ENCODE results near the gene DCBLD2. TPM values are rescaled to one million over a fixed set of nuclear protein-coding genes. Genes with fewer than 3 reads are reported as not detected.

The DCBLD2 gene
- total RNA-seq, 1 experiment from 2014 or later = 33.6 TPM

GRCh38 chr3:98793971-98794370 is 107.5 kb downstream of the DCBLD2 start:
- no peaks in the 10 kb centered on the region for H3K4me1 ChIP-seq (ENCODE audit: insufficient read depth, low read length, poor library complexity, severe bottlenecking)
- TF ChIP-seq CTCF (conservative IDR thresholded peaks at IDR 0.05; ENCODE audit: low read depth, low read length) (no peak), EZH2 (IDR thresholded peaks at IDR 0.05; ENCODE audit: borderline replicate concordance, low read depth, low read length, poor library complexity, severe bottlenecking) (no peak)
- no TSS peak for BruUV-seq (replicated peaks)
- H3K4me3 ChIP-seq (ENCODE audit: low read depth, low read length, poor library complexity, severe bottlenecking) = no peak overlapping the region
- H3K27me3 ChIP-seq (replicated peaks; ENCODE audit: insufficient read depth, low read depth, low read length, poor library complexity) = no peaks in the 10 kb centered on the region
- intact Hi-C loops (cut with micrococcal nuclease; ENCODE audit: unreplicated experiment) = no loop called here
- ChIA-PET CTCF (no interaction called here), POLR2A (ENCODE audit: low non-redundant PET) (no interaction called here)
- no peaks in the 10 kb centered on the region for H3K36me3 ChIP-seq (ENCODE audit: insufficient read depth, low read length, poor library complexity, severe bottlenecking)
- no peak overlapping the region for H3K27ac ChIP-seq (ENCODE audit: low read depth, low read length, poor library complexity, severe bottlenecking)
- no peak for DNase-seq (ENCODE audit: low spot score)
- H3K9me3 ChIP-seq (ENCODE audit: low read depth, low read length, poor library complexity, severe bottlenecking) = no peaks in the 10 kb centered on the region

- ChIA-PET CTCF (no interaction called here), POLR2A (ENCODE audit: low non-redundant PET) (no interaction called here)
- Histone ChIP-seq H3K9me3 (ENCODE audit: low read depth, low read length, poor library complexity, severe bottlenecking) (no peaks in the 10 kb centered on the region), H3K27me3 (replicated peaks; ENCODE audit: insufficient read depth, low read depth, low read length, poor library complexity) (no peaks in the 10 kb centered on the region), H3K27ac (ENCODE audit: low read depth, low read length, poor library complexity, severe bottlenecking) (no peak overlapping the region), H3K36me3 (ENCODE audit: insufficient read depth, low read length, poor library complexity, severe bottlenecking) (no peaks in the 10 kb centered on the region), H3K4me1 (ENCODE audit: insufficient read depth, low read length, poor library complexity, severe bottlenecking) (no peaks in the 10 kb centered on the region), H3K4me3 (ENCODE audit: low read depth, low read length, poor library complexity, severe bottlenecking) (no peak overlapping the region)
- no TSS peak for BruUV-seq (replicated peaks)
- no peak for DNase-seq (ENCODE audit: low spot score)
- TF ChIP-seq EZH2 (IDR thresholded peaks at IDR 0.05; ENCODE audit: borderline replicate concordance, low read depth, low read length, poor library complexity, severe bottlenecking) = no peak
- no peak for TF ChIP-seq CTCF (conservative IDR thresholded peaks at IDR 0.05; ENCODE audit: low read depth, low read length)
- intact Hi-C loops (cut with micrococcal nuclease; ENCODE audit: unreplicated experiment) = no loop called here
These were observed 109.9 kb downstream of the DCBLD2 start for GRCh38 chr3:98791341-98792325.

GRCh38 chr3:98788651-98789050 is 112.8 kb downstream of the DCBLD2 start:
- H3K9me3 ChIP-seq (ENCODE audit: low read depth, low read length, poor library complexity, severe bottlenecking) = no peaks in the 10 kb centered on the region
- intact Hi-C loops (cut with micrococcal nuclease; ENCODE audit: unreplicated experiment) = no loop called here
- no peak overlapping the region for H3K27ac ChIP-seq (ENCODE audit: low read depth, low read length, poor library complexity, severe bottlenecking)
- H3K27me3 ChIP-seq (replicated peaks; ENCODE audit: insufficient read depth, low read depth, low read length, poor library complexity) = no peaks in the 10 kb centered on the region
- POLR2A ChIA-PET (ENCODE audit: low non-redundant PET) = no interaction called here
- DNase-seq (ENCODE audit: low spot score) = no peak
- TF ChIP-seq CTCF (conservative IDR thresholded peaks at IDR 0.05; ENCODE audit: low read depth, low read length) (no peak), EZH2 (IDR thresholded peaks at IDR 0.05; ENCODE audit: borderline replicate concordance, low read depth, low read length, poor library complexity, severe bottlenecking) (no peak)
- BruUV-seq (replicated peaks) = no TSS peak
- CTCF ChIA-PET = no interaction called here
- H3K4me1 ChIP-seq (ENCODE audit: insufficient read depth, low read length, poor library complexity, severe bottlenecking) = no peaks in the 10 kb centered on the region
- no peaks in the 10 kb centered on the region for H3K36me3 ChIP-seq (ENCODE audit: insufficient read depth, low read length, poor library complexity, severe bottlenecking)
- H3K4me3 ChIP-seq (ENCODE audit: low read depth, low read length, poor library complexity, severe bottlenecking) = no peak overlapping the region
